HG02938 (cell line): ENCODE measurements around the gene ZDHHC11.
A peak's percentile ranks its signal among the peaks of the same experiment; 100 is the strongest.
"Not testable (repeated sequence)": the region's sequence is repeated elsewhere in the genome, so short reads cannot be mapped to it uniquely, and the experiment has no call there.

Experiments used
- ATAC-seq: cut with Tn5 transposase; IDR thresholded peaks from one replicate; pipeline ENCODE4 v1.9.1; 2021; ENCODE audit warnings: mild to moderate bottlenecking, moderate library complexity; ENCODE audit not compliant: unreplicated experiment

Gene ZDHHC11

GRCh38 chr5:816176-816575, 34.6 kb downstream of the ZDHHC11 start:
- no peak for ATAC-seq

GRCh38 chr5:815449-815848, 35.3 kb downstream of the ZDHHC11 start:
- no peak for ATAC-seq

GRCh38 chr5:813575-813974, 37.2 kb downstream of the ZDHHC11 start:
- ATAC-seq, result not testable (repeated sequence)

GRCh38 chr5:811384-811783, 39.4 kb downstream of the ZDHHC11 start:
- not testable (repeated sequence) for ATAC-seq

DNA sequence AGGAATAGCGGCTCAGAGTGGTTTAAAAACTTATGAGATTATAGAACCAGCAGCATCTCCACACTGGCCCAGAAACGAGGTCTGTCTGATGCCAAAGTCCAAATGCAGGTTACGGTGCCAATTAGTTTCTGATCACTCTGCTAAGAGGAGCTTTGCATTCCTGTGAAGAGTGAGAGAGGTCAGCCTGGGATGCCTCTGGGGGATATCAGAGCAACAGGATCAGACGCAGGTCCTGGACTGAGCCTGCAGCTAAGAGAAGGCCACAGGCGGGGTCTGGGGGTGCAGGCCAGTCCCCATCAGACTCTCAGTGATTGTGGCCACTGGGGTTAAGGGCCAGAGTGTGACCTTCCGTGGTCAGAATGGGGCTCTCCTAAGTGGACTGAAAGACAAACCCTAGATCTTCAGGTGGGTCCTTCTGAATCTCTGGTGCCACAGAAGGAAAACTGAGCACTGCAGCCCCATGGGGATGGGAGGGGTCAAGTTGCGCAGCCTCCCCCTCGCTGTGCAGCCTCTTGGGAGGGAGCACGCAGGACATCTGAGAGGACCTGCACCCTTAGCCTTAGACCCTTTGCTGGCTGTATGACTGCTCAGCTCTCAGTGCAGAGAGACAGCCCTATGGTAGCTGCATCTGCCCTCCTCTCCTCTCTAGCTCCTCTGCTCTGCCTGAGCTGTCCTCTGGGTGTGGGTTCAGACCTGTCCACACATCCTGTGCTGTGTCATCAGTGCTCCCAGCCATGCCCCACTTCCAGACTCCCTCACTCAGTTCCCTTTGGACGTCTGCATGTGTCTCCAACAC, 42.9 kb downstream of the ZDHHC11 start:
- not testable (repeated sequence) for ATAC-seq

DNA sequence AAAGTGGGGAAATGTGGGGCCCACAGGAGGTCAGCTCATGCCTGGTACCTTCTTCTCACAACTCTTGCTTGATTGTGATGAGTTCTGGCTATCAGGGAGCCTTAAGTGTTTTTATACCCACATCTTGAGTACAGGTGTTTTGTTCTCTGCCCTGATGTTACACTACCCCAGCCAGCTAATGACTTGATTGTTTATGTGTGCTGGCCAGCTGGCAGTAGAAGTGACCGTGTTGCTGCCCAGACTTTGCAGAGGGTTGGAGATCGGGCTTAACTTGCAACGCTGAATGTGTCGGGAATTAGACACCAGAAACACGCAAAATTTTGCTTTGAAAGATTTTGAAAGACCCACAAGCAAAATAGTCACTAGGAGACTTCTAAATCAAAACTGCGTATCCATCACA, 49.3 kb downstream of the ZDHHC11 start:
- no peak for ATAC-seq

- ATAC-seq, result not testable (repeated sequence)
Measured at GRCh38 chr5:801055-801454, 49.7 kb downstream of the ZDHHC11 start.

- not testable (repeated sequence) for ATAC-seq
Measured at GRCh38 chr5:798505-799138, 52.2 kb downstream of the ZDHHC11 start.

- not testable (repeated sequence) for ATAC-seq
Measured at GRCh38 chr5:797986-798385, 52.8 kb downstream of the ZDHHC11 start.

DNA sequence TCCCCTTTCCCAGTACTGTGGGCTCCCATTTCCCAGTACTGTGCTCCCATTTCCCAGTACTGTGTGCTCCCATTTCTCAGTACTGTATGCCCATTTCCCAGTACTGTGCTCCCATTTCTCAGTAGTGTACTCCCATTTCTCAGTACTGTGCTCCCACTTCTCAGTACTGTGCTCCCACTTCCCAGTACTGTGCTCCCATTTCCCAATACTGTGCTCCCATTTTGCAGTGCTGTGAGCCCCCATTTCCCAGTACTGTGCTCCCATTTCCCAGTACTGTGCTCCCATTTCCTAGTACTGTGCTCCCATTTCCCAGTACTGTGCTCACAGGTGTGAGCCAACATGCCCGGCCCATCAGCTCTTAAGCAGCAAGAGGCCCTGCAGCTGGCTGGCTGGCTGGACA, 54.9 kb downstream of the ZDHHC11 start:
- ATAC-seq, result not testable (repeated sequence)

DNA sequence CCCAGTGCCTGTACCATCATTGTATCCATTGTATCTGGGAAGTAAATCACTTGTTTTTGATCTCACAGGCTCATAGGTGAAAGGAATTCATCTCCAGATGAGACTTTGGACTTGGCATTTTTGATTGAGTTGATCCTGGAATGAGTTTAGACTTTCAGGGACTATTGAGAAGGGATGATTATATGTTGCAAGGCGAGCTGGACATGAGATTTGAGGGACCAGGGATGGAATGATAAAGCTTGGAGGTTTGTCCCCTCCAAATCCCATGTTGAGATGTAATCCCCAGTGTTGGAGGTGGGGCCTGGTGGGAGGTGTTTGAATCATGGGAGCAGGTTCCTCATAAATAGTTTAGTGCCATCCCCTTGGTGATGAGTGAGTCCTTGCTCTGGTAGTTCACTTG, 55.8 kb downstream of the ZDHHC11 start:
- not testable (repeated sequence) for ATAC-seq

GRCh38 chr5:788703-789102, 62.1 kb downstream of the ZDHHC11 start:
- not testable (repeated sequence) for ATAC-seq

GRCh38 chr5:787857-788233, 62.9 kb downstream of the ZDHHC11 start:
- not testable (repeated sequence) for ATAC-seq

DNA sequence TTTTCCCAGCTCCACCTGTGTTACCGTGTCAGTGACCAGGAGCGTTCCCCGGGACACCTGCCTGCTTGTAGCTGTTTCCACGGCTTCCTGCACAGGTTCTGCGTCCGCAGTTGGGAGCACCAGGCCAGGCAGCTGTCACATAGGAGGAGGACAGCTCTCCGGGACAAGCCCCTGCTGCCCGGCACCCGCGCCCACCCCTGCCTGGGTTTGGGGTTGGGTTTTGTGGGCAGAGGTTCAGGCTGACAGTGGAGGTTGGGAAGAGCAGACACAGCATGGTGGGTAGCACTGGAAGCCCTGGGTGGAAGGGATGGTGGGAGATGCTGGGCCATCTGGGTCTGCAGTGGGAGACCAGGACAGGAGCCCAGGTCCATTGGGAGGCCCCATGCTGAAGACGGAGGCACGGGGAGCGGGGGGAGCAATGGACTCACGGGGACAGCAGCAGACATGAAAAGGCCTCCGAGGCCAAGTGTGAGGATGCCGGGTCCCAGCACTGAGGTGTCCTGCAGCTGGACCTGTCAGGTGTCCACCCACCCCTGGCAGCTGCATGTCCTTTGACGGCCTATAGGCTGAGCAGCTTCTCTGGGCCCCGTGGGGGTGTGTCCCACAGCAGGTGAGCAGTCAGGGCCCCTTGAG, 63.4 kb downstream of the ZDHHC11 start:
- not testable (repeated sequence) for ATAC-seq

- ATAC-seq, result peak; percentile 23
Measured at GRCh38 chr5:785181-785705, 65.5 kb downstream of the ZDHHC11 start.

- peak; percentile 44 for ATAC-seq
Measured at GRCh38 chr5:784428-785177, 66.2 kb downstream of the ZDHHC11 start, which contains the start of gene ZDHHC11B. Gene ZDHHC11B (minus strand): TSS chr5:784729. CDS start chr5:766919, 17,810 bp downstream.

DNA sequence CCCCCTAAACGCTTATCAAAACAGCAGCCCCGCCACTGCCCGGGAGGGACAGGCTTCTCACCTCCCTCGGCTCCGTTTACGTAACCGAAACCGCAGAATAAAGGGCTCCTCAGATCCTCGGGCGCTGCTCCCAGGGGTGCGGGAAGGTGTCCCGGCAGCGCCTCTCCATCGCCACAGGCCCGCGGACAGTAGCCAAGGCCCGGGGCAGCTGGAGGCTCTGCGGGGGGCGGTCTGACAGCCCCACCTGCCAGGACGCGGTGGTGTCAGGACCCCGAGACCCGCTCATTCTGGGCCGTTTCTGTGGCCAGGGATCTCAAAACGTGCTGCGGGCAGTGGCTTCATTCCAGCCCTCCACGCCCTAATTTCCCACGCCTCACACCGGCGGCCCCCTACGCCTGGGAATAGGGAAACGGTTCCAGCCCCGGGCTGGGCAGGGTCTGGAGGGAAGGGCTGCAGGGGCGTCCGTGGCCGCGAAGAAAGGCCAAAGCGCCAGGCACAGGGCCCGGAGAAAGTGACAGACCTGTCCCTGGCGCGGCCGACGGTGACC, 66.8 kb downstream of the ZDHHC11 start:
- peak; percentile 7 for ATAC-seq

DNA sequence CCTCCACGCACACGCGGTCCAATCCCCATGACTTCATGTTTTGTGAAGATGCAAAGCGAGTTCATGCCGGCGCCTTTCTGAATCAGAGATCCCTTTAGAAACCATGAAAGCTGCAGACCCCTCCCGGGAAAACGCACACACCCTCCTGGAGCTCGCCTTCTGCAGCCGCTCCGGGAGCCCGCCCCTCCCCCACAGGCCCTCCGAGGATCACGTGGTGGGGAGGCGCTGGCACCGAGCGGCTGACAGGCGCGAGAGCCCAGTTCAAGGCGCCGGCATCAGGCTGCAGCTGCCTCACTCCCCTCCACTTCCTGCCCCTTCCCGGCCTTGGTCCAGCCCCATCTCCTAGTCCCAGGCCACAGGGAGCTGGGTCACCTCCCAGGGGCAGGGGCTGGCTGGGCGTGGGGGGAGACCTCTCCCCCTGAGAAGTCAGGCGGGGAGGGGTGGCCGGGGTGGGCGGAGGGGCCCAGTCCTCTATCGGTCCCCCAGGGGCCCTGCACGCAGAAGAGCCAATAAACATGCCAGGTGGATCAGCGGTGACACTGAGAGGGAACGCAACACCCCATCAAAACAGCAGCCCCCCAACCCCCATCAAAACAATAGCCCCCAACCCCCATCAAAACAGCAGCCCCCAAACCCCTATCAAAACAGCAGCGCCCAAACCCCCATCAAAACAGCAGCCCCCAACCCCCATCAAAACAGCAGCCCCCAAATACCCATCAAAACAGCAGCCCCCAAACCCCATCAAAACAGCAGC, 67.6 kb downstream of the ZDHHC11 start:
- ATAC-seq, result not testable (repeated sequence)

DNA sequence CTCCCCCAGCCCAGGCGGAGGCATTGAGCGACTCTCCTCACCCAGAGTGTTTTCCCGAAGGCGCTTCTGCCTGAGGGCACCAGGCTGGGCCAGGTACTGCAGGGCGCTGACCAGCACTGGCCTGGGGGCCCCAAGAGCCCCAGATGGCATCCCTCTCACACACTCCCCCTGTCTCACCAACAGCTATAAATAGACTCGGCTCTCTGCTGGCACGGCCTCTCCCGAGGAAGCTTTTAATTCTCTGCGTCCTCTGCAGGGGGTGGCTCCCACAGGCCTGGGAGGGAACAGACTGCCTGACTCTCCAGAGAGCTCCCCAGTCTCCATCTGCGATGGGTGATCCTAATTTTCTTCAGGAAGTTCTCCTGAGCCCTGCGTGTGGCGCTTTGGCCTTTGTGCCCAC, 68.4 kb downstream of the ZDHHC11 start:
- ATAC-seq, result not testable (repeated sequence)

DNA sequence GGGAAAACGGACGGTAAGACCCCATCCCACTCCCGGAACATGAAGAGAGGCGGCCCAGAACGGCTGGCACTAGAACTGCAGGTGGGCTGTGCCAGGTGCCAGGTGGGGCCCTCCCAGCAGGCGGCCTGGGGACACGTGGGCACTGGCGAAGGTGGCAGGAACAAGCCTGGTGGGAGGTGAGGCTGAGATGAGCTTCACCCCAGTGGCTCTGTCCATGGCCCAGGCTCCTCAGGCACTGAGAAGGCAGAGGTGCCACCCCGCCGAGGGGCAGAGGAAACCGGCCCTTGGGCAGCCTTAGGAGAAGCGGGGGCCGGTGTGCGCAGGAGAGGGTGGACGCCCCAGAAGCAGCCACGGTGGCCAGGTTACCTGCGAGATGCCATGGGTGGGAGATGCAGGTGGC, 70.2 kb downstream of the ZDHHC11 start:
- ATAC-seq, result not testable (repeated sequence)
